Measurements from ENCODE around the gene EYS.

The EYS gene

DNA sequence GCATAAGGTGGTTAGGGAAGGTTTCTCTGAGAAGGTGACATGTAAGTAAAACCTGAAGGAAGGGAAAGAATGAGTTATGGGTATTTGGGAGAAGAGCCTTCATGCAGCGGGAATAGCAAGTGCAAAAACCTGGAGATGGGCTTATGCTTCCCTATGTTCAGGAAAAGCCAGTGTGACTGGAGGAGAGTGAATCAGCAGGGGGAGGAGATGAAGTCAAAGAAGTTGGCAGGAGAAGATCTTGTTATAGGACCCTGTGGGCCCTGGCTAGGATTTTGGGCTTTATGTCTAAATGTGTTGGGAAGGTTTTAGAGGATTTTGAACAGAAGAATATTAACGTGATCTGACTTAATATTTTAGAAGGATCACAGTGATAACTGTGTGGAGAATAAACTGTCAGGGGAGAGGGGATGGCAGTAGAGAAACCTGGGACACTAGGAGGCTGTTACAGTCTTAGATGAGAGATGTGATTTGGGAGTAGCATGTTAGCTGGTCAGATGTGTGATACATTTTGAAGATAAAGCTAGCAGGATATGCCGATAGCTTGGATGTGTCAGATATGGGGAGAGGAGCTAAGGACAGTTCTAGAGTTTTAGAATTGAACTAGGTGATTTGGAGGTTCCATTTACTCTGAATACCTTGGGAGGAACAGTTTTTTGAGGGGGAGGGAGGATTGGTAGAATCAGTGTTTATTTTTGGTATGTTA is 2030.5 kb downstream of the EYS start:
- no peak for DNase-seq

DNA sequence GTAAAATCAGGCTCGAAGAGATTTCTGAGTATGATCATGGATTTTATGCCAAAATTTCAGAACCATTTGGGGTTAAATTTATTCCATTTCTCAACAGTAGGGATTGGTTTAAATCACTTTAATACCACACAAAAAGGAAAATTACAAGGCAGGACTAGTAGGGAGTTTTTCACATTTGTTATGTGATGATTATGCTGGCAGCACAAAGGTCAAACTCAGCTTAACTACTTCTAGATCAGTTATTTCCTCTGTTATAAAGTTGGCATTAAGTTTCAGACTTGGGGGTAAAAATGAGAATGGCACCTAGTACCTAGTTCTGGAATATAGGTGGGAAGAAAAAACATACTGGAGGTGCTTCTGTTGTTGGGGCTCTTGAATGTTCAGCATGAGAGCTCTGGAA is 2031.9 kb downstream of the EYS start:
- DNase-seq, result no peak

DNA sequence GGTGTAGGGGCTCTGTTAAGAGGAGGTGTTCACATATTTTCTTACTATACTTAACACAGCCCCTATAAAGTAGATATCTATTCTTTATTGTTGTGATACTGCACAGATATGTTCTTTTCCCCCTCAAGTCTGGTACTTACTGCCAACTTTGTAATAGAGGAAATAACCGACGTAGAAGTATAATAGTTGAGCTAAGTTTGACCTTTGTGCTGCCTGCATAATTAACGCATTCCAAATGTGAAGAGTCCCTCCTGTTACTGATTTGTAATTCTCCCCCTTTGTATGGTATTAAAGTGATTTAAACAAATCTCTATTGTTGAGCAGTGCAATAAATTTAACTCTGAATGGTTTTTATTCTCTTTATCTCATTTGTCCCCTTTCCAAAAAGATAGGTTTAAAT is 2032.4 kb downstream of the EYS start:
- no peak for DNase-seq

GRCh38 chr6:63673692-63674091 is 2033.3 kb downstream of the EYS start:
- no peak for DNase-seq

DNA sequence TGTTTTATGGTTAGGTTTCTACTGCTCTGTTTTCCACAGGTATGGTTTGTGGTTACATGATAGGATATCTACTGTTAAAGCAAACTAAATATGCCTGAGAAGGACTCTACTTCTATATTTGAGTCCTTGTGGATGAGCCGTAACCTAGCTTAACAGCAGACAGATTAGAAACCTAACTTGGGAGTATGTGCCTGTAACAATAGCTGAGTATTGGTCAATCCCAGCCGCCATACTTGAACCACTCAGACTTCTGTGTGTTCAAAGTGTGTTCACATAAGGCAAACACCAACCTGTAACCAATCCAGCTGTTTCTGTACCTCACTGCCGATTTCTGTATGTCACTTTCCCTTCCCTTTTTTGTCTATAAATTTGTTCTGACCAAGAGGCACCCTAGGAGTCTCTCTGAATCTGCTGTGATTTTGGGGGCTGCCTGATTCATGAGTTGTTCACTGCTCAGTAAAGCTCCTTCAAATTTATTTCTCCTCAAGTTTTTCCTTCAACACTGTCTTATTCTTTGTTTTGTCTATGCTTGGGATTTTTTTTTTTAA is 2034.4 kb downstream of the EYS start:
- DNase-seq, result no peak

DNA sequence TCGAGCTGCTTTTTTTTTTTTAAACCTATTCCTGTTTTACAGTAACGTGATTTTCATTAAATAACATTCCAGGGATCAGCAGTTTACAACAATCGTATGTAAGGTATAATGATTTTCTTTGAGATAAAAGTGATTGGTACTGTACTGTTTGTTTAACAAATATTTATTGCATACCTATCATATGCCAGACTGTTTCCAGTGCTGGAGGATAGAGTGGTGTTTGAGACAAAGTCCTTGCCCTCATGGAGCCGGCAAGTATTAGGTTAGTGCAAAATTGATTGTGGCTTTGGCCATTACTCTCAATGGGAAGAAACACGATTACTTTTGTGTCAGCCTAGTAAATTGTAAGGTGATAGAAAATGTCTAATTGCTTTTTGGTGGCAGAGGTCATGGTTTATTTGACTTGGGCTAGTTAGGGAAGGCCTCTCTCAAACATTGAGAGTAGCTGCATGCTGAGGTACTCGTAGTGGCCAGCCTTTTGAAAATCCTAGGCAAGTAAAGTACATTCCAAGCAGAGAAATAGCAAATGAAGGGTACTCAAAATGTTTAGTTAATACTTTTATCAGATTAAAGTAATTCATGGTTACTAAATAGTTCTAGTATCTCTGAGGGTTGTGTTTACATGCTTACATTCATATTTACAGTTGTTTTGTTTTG is 2035.8 kb downstream of the EYS start:
- no peak for DNase-seq

All from activated CD4-positive, alpha-beta T cell treated with anti-CD3 and anti-CD28 coated beads for 1 hour (primary cell).